Astrocyte (in vitro differentiated cells and primary cell): ENCODE data around the gene LEO1. TPM values are rescaled to one million over a fixed set of nuclear protein-coding genes. Genes with fewer than 3 reads are reported as not detected.
"Not testable (repeated sequence)": the region's sequence is repeated elsewhere in the genome, so short reads cannot be mapped to it uniquely, and the experiment has no call there.

Source experiments
- DNase-seq: peaks from one replicate; pipeline ENCODE4 v3.0.0-alpha.2; 2010; ENCODE audit warnings: low read depth
- FAIRE-seq: peaks from 2 replicates; lab custom pipeline; 2011; peaks lifted over from hg19 to GRCh38; lab: Jason Lieb, UNC
- H2AFZ ChIP-seq: 2 replicates; pipeline ENCODE4 v1.6.0; 2012; ENCODE audit warnings: low read depth, low read length, inconsistent platforms
- H3K27ac ChIP-seq: 2 replicates; pipeline ENCODE4 v1.5.1; 2011; ENCODE audit warnings: low read depth, low read length, inconsistent platforms
- H3K27me3 ChIP-seq: 2 replicates; pipeline ENCODE4 v1.6.0; 2011; ENCODE audit warnings: low read length, inconsistent platforms; ENCODE audit not compliant: insufficient read depth
- H3K36me3 ChIP-seq: 2 replicates; pipeline ENCODE4 v1.5.1; 2011; ENCODE audit warnings: low read length, inconsistent platforms; ENCODE audit not compliant: insufficient read depth
- H3K4me1 ChIP-seq: 2 replicates; pipeline ENCODE4 v1.5.1; 2011; ENCODE audit warnings: low read length, inconsistent platforms; ENCODE audit not compliant: insufficient read depth
- H3K4me2 ChIP-seq: 2 replicates; pipeline ENCODE4 v1.6.0; 2012; ENCODE audit warnings: low read length, inconsistent platforms
- H3K4me3 ChIP-seq: 2 replicates; pipeline ENCODE4 v1.5.1; 2011; ENCODE audit warnings: low read depth, mild to moderate bottlenecking, low read length, inconsistent platforms; ENCODE audit not compliant: insufficient read depth
- H3K79me2 ChIP-seq: 2 replicates; pipeline ENCODE4 v1.6.0; 2012; ENCODE audit warnings: mild to moderate bottlenecking, low read length, inconsistent platforms; ENCODE audit not compliant: insufficient read depth
- H3K9ac ChIP-seq: 2 replicates; pipeline ENCODE4 v1.6.0; 2012; ENCODE audit warnings: mild to moderate bottlenecking, low read length, inconsistent platforms
- H3K9me3 ChIP-seq: 2 replicates; pipeline ENCODE4 v1.5.1; 2012; ENCODE audit warnings: low read depth, mild to moderate bottlenecking, low read length, inconsistent platforms; ENCODE audit not compliant: insufficient read depth
- H4K20me1 ChIP-seq: 2 replicates; pipeline ENCODE4 v1.6.0; 2012; ENCODE audit warnings: low read length, inconsistent platforms; ENCODE audit not compliant: insufficient read depth
- H3K27ac Mint-ChIP-seq: one replicate; pipeline ENCODE4 v1.8.0; 2021; ENCODE audit warnings: mild to moderate bottlenecking, mixed read lengths; ENCODE audit not compliant: unreplicated experiment
- H3K27me3 Mint-ChIP-seq: one replicate; pipeline ENCODE4 v1.8.0; 2021; ENCODE audit warnings: low read depth, mixed read lengths; ENCODE audit not compliant: unreplicated experiment
- H3K36me3 Mint-ChIP-seq: one replicate; pipeline ENCODE4 v1.8.0; 2021; ENCODE audit warnings: low read depth, mixed read lengths; ENCODE audit not compliant: unreplicated experiment
- H3K4me1 Mint-ChIP-seq: one replicate; pipeline ENCODE4 v1.8.0; 2021; ENCODE audit warnings: low read depth, mixed read lengths; ENCODE audit not compliant: unreplicated experiment
- H3K4me3 Mint-ChIP-seq: one replicate; pipeline ENCODE4 v1.8.0; 2021; ENCODE audit warnings: mild to moderate bottlenecking, moderate library complexity, mixed read lengths; ENCODE audit not compliant: unreplicated experiment
- H3K9me3 Mint-ChIP-seq: one replicate; pipeline ENCODE4 v1.8.0; 2021; ENCODE audit warnings: mild to moderate bottlenecking, mixed read lengths; ENCODE audit not compliant: unreplicated experiment
- EZH2 ChIP-seq: IDR thresholded peaks from 2 replicates; pipeline ENCODE4 v1.6.1; 2012; ENCODE audit warnings: mild to moderate bottlenecking, low read length, inconsistent platforms; ENCODE audit not compliant: insufficient read depth
- total RNA-seq: library from RNA; stranded (reverse); gene quantifications from 2 replicates; pipeline ENCODE4 v1.2.1, GENCODE V29; 2021
- TF ChIP-seq, protein P1 (sequence below): IDR thresholded peaks from 2 replicates; pipeline ENCODE4 v1.5.1; 2011; ENCODE audit warnings: low read depth, mild to moderate bottlenecking, inconsistent platforms, low read length, moderate library complexity; ENCODE audit not compliant: insufficient read depth

The LEO1 gene
- total RNA-seq, 1 donor from 2014 or later, result 25.5 TPM

DNA sequence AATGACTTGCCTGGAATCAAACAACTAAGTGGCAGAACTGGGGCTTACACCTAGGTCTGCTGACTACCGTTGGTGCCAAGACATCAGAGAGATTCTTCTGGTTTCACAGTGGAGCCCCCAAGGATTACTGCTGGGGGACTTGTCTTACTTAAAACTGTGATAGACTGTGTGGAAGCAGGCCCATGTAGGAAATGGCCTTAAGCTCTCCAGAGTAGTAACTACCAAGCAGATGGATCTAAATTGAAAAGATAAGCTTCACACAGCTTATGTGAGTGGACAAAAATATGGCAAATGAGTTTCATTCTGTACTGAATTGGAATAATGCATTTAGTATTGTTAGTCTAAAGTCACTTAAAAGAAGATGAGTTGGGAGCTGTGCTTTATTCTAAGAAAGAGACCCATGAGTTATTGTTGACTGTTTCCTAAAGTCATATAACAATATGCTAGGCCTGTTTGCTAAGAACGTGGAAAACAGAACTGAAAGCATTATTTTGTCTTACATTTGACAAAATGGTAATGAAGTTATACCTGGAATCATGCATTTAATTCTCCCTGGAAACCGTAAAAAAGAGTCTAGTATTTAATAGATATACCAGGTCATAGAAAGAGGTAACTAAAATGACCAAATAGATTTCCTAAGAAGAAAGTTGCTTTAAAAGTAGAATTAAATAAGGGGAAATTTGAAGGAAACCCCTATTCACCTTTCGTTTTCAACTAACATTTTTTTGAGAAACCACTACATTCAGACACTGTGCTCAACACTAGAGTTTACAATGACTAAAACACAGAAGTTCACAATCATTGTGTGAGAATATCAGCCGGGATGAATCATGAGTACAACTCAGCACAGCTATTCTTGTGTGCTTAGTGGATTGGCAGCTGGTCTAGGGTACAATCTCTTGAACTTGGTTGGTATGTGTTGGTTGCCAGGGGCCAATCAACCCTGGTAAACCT, 34.4 kb upstream of the LEO1 start:
- no peaks in the 10 kb centered on the region for H3K79me2 ChIP-seq
- Mint-ChIP-seq H3K9me3 (no peaks in the 10 kb centered on the region), H3K4me1 (peaks cover 20% of the 10 kb centered on the region), H3K27ac (peak overlapping the region; percentile 83), H3K27me3 (no peaks in the 10 kb centered on the region), H3K4me3 (no peak overlapping the region), H3K36me3 (no peaks in the 10 kb centered on the region)
- no peaks in the 10 kb centered on the region for H4K20me1 ChIP-seq
- H3K4me1 ChIP-seq, result peaks cover 14% of the 10 kb centered on the region
- no peaks in the 10 kb centered on the region for H3K9me3 ChIP-seq
- H3K4me3 ChIP-seq, result no peak overlapping the region
- no peaks in the 10 kb centered on the region for H3K27me3 ChIP-seq
- peak; percentile 17 for FAIRE-seq
- H3K4me2 ChIP-seq, result peak overlapping the region; percentile 16
- no peak for TF ChIP-seq EZH2
- TF ChIP-seq, protein P1, sequence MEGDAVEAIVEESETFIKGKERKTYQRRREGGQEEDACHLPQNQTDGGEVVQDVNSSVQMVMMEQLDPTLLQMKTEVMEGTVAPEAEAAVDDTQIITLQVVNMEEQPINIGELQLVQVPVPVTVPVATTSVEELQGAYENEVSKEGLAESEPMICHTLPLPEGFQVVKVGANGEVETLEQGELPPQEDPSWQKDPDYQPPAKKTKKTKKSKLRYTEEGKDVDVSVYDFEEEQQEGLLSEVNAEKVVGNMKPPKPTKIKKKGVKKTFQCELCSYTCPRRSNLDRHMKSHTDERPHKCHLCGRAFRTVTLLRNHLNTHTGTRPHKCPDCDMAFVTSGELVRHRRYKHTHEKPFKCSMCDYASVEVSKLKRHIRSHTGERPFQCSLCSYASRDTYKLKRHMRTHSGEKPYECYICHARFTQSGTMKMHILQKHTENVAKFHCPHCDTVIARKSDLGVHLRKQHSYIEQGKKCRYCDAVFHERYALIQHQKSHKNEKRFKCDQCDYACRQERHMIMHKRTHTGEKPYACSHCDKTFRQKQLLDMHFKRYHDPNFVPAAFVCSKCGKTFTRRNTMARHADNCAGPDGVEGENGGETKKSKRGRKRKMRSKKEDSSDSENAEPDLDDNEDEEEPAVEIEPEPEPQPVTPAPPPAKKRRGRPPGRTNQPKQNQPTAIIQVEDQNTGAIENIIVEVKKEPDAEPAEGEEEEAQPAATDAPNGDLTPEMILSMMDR, result no peak
- H2AFZ ChIP-seq, result no peak overlapping the region
- H3K27ac ChIP-seq, result no peak overlapping the region
- peak; percentile 82 for DNase-seq
- H3K9ac ChIP-seq, result no peak overlapping the region
- no peaks in the 10 kb centered on the region for H3K36me3 ChIP-seq

DNA sequence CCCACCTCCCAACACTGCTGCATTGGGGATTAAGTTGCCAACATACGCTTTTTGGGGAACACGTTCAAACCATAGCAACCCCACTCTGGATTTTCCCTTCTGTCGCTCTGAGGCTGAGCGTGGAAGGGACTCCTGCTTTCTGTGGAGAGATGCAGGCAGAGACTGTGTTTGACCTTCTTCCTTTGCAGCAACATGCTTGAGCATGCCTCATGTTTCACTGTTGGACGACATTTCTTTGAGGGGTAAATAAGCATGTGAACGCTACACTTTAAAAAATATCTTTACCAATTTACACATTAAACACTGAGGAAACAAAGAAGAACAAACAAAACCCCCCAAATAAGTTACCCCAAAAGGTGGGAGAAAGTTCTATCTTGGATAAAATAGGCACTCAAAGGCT, 33.2 kb upstream of the LEO1 start:
- TF ChIP-seq, protein P1, result no peak
- no peak for TF ChIP-seq EZH2
- H3K4me1 Mint-ChIP-seq, result peaks cover 19% of the 10 kb centered on the region
- no peak overlapping the region for H3K4me3 Mint-ChIP-seq
- Histone ChIP-seq H3K9me3 (no peaks in the 10 kb centered on the region), H3K27me3 (no peaks in the 10 kb centered on the region), H3K9ac (no peak overlapping the region), H3K4me3 (no peak overlapping the region), H3K79me2 (no peaks in the 10 kb centered on the region), H3K4me2 (no peak overlapping the region), H3K4me1 (peaks cover 9% of the 10 kb centered on the region), H3K36me3 (no peaks in the 10 kb centered on the region), H2AFZ (no peak overlapping the region), H3K27ac (no peak overlapping the region), H4K20me1 (no peaks in the 10 kb centered on the region)
- H3K36me3 Mint-ChIP-seq, result no peaks in the 10 kb centered on the region
- no peaks in the 10 kb centered on the region for H3K9me3 Mint-ChIP-seq
- peak overlapping the region; percentile 18 for H3K27ac Mint-ChIP-seq
- no peak for DNase-seq
- no peaks in the 10 kb centered on the region for H3K27me3 Mint-ChIP-seq
- FAIRE-seq, result no peak

DNA sequence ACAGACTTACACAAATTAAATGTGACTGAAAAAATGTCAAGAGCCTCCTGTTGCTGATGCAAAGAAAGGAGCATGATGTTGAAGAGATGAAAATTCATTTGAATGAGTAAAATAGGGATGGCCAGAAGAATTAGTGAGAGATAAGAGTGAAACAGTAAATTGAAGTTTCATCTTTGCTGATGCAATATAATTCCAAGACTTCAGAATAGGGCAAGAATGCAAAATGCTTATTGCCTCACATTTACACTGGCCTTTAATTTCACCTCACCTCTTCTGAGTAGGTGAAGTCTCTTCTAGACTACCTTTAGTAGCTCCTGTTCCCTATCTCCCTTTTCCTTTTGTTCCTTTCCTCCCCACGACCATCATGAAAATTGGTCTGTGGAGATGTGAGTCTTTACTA, 32.1 kb upstream of the LEO1 start:
- Histone ChIP-seq H4K20me1 (no peaks in the 10 kb centered on the region), H3K9ac (no peak overlapping the region), H3K4me3 (no peak overlapping the region), H3K4me2 (no peak overlapping the region), H3K27me3 (no peaks in the 10 kb centered on the region), H3K27ac (no peak overlapping the region), H3K79me2 (no peaks in the 10 kb centered on the region), H3K9me3 (no peaks in the 10 kb centered on the region), H3K4me1 (peaks cover 9% of the 10 kb centered on the region), H2AFZ (no peak overlapping the region), H3K36me3 (no peaks in the 10 kb centered on the region)
- H3K4me3 Mint-ChIP-seq, result no peak overlapping the region
- no peaks in the 10 kb centered on the region for H3K27me3 Mint-ChIP-seq
- no peak overlapping the region for H3K27ac Mint-ChIP-seq
- no peaks in the 10 kb centered on the region for H3K9me3 Mint-ChIP-seq
- TF ChIP-seq, protein P1, result no peak
- TF ChIP-seq EZH2, result no peak
- no peaks in the 10 kb centered on the region for H3K36me3 Mint-ChIP-seq
- peaks cover 19% of the 10 kb centered on the region for H3K4me1 Mint-ChIP-seq
- FAIRE-seq (no peak), DNase-seq (no peak)

DNA sequence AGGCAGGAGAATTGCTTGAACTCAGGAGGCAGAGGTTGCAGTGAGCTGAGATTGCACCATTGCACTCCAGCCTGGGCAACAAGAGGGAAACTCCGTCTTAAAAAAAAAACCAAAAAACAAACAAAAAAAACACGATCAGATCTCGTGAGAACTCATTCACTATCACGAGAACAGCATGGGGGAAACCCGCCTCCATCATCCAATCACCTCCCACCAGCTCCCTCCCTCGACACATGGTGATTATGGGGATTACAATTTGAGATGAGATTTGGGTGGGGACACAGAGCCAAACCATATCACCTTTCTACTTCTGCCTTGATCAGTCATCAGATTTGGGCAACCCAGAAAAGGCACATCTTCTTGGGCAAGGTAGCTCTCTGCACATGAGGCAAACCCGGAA, 31.5 kb upstream of the LEO1 start:
- not testable (repeated sequence) for H3K9me3 ChIP-seq, H3K36me3 Mint-ChIP-seq, H3K4me3 Mint-ChIP-seq, H3K27me3 ChIP-seq, H4K20me1 ChIP-seq, H3K4me1 ChIP-seq, H3K27ac Mint-ChIP-seq, H3K36me3 ChIP-seq, H3K9ac ChIP-seq, H3K27ac ChIP-seq, H3K9me3 Mint-ChIP-seq, H3K4me3 ChIP-seq, DNase-seq, H3K4me2 ChIP-seq, H2AFZ ChIP-seq, FAIRE-seq, H3K79me2 ChIP-seq, H3K27me3 Mint-ChIP-seq
- peaks cover 19% of the 10 kb centered on the region for H3K4me1 Mint-ChIP-seq
